GM19328 (cell line): ENCODE measurements around the gene TMEM9B.
"Not testable (repeated sequence)": the region's sequence is repeated elsewhere in the genome, so short reads cannot be mapped to it uniquely, and the experiment has no call there.

ENCODE experiments used
- ATAC-seq: cut with Tn5 transposase; IDR thresholded peaks from one replicate; pipeline ENCODE4 v1.9.1; 2021; ENCODE audit warnings: mild to moderate bottlenecking, moderate library complexity; ENCODE audit not compliant: unreplicated experiment

TMEM9B gene

DNA sequence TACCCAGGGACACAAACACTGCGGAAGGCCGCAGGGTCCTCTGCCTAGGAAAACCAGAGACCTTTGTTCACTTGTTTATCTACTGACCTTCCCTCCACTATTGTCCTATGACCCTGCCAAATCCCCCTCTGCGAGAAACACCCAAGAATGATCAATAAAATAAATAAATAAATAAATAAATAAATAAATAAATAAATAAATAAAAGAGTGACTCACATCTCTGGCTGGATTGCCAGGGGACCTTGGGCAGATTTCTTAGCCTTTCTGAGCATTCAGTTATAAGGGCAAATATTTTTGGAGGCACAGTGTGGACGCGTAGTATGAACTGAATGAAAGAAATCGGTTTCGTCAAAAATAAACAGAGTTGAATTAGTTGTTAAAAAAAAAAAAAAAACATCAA, 15.1 kb upstream of the TMEM9B start:
- not testable (repeated sequence) for ATAC-seq

DNA sequence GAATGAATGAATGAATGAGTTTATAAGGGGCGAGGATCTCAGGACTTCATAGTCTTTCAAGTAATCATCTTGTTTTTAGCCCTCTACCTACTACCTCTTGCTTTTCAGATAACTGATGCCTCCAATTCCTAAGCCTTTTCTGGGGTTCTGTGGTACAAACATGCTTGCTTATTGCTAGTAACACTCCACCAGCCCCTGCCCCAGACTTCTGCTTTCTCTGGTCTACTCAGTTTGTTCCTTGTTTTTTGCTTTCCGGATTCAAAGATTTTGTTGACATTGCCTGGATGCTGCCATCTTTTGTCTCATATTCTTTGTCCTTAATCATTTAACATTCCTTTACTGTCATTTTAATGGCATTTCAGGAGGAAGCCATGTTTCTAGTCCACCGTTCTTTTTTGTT, 8.9 kb upstream of the TMEM9B start:
- no peak for ATAC-seq

DNA sequence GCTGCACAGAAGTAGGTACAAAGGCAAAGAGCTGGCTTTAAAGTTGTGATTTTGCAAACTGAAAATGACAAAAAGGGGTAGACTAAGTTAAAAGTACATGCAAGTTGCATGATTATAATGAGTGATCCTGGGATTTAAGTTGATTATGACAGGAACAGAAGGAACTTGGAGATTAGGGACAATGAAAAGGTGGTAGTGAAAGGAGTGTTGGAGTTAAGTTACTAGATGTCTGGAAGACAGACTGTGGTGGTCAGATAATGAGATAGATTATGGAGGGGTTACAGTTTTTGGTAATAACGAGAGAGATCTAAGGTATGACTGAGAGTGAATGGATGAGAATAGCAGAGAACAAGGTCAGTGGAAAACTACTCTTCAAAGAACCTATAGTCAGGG, 7.7 kb upstream of the TMEM9B start:
- ATAC-seq, result no peak

DNA sequence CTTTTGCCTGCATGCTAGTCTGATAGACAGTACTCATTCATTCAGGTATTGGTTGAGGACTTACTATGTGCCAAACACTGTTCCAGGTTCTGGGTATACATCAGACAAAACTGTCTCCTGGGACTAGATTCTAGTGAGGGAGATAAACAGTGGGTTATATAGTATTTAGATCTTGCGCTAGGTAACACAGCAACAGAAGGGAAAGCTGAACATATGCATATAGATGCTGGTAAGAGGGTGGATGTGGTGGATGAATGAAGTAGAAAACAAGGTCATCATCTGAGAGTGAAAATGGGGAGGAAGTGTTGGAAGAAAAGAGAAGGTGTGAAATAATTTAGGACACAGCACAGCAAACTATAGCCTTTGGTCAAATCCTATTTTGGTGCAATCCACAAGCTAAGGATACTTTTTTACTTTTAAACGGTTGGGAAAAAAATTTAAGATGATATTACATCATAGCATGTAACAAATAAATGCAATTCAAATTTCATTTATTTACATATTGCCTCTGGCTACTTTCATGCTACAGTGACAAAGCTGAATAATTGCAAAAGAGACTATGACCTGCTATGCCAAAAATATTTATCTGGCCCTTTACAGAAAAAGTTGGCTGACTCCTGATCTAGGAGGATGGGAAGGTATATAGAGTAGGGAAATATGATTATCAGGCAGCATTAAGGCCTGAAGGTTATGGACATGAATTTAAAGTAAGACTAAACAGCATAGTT, 7.1 kb upstream of the TMEM9B start:
- no peak for ATAC-seq

GRCh38 chr11:8967184-8967583, 2.9 kb upstream of the TMEM9B start:
- no peak for ATAC-seq

DNA sequence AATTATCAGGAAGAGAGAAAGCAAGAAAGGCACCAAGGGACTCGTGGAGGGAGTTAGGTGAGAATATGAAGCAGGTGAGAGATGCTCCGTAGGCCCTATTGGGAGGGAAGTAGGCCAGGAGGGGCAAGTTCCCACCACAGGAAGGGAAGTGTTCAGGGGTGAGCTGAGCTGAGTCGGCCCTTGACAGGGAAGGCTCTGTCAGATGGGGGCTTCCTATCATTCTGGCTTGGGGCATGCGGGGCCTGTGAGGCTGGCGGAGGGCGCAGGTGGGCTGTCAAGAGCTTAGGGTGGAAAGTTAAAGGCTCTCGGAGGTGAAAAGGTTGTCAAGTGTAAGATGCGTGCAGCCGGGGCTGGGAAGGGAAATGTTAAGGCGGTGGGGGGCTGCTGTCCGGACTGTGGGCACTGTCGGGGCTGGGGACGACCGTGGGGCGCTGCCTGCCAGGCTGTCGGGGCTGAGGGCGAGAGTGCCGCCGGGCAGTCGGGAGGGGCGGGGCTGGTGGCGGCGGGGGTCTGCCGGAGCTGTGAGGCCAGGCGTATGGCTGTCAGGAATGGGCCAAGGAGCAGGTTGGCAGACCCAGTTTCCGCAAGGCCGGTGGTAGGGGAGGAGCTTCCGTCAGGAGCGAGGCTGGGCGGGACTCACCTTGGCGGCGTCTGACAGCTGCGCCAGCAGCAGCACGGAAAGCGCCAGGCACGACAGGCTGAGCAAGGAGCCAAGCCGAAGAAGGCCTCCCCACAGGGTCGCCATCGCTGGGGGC, 496 bp downstream of the TMEM9B start:
- ATAC-seq, result peak; percentile 68

DNA sequence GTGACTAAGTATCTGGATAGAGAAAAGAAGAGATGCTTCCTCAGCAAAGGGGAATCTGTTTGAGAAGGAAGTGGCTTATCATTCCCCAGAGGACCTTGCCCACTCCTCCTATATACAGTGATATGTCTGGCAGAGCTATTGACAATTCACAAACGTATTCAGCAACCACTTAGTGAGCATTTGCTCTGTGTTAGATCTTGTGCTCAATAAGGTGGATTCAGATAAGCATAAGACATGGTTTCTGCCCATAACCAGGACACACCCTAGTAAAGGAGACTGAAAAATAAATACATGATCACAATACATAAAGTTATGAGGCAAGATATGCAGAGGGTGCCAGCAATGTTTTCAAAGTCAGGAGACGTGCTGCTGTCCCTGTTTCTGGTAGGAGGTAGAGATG, 1.4 kb downstream of the TMEM9B start:
- ATAC-seq, result no peak

DNA sequence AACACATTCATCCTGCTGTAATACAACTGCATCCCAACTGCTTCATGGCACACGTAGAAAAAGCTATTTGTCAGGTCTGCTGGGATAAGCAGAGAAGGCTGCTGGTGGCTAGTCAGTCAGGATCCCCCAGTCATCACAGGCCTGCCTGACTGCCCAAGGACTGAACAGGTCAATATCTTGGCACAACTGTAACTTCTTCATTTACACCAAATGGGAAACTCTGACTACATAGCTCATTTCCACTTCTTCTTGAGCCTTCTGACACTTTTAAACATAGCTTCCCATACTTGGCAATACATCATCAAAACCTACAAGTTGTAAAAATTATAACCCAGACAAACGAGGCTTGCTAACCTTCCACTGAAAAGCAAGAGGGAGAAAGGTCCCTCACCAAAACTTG, 2.8 kb downstream of the TMEM9B start:
- no peak for ATAC-seq

GRCh38 chr11:8959546-8960166, 4.6 kb downstream of the TMEM9B start:
- ATAC-seq, result no peak

DNA sequence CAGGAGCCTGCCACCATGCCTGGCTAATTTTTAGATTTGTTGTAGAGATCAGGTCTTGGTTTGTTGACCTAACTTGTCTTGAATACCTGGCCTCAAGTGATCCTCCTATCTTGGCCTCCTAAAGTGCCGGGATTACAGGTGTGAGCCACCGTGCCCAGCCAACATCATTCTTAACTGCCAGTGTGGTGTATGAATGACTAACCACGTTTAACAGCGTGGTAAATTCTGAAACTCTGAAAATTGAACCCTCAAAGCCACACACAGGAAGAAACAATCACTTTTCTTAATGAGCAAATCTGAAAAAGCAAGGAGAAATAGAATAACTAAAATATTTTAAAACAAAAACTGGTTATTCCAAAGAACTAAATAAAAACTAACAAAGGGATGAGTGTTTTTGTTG, 7.4 kb downstream of the TMEM9B start:
- no peak for ATAC-seq

DNA sequence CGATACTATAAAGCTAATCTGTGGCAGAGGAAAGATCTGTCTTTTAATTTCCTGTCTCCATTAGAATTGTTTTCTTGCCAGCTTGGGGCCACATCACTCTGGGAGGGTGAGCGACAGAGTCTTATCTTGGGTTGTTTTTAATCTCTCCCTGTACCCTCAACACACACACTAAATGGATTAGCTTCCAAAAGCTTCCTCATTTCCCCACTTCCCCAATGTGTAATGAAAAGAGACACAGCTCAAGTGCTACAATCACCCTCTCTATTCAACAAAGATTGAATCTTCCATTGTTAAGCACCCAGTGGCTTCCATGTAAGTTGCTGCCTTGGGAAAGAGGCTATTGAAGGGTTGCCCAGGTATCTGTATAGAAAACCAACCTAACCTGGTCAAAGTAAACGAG, 15.4 kb downstream of the TMEM9B start:
- ATAC-seq, result no peak

GRCh38 chr11:8947230-8947943, 16.9 kb downstream of the TMEM9B start:
- no peak for ATAC-seq

- ATAC-seq, result no peak
Observed at GRCh38 chr11:8942518-8943066, 21.6 kb downstream of the TMEM9B start, which contains the start of gene ASCL3. TSS of gene ASCL3 (minus strand) at chr11:8943016. CDS start at chr11:8938161, 4,855 bp downstream.

- ATAC-seq, result no peak
Observed at GRCh38 chr11:8941341-8942103, 22.7 kb downstream of the TMEM9B start.

DNA sequence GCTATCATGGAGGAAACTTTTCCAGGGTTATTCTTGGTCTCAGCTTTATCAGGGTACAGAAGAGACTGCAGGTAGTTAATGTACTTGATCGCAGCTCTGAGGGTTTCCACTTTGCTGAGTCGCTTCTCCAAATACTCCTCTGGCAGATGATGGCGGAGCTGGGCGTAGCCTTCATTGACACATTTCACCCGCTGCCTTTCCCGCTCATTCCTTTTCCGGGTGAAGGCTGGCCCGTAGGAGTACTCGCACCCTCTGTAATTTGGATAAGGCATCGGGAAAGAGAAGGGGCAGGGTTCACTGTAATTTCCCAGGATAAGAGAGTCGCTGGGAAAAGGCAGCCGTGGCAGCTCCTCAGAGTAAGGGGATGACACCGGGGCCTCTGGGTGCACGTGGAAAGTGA, 26.6 kb downstream of the TMEM9B start:
- no peak for ATAC-seq

GRCh38 chr11:8937159-8937558, 27.1 kb downstream of the TMEM9B start:
- ATAC-seq, result no peak

DNA sequence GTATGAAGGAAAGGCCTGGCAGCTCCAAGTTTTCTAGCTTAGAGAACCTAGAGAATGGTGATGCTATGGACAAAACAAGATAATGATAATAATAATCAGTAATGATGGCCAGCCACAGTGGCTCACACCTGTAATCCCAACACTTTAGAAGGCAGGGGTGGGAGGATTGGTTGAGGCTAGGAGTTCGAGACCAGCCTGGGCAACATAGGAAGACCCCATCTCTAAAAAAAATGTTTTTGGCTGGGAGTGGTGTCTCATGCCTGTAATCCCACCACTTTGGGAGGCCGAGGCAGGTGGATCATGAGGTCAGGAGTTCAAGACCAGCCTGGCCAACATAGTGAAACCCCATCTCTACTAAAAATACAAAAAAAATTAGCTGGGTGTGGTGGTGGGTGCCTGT, 28.5 kb downstream of the TMEM9B start:
- not testable (repeated sequence) for ATAC-seq

- ATAC-seq, result no peak
Observed at GRCh38 chr11:8934742-8935488, 29.3 kb downstream of the TMEM9B start.

GRCh38 chr11:8933931-8934330, 30.3 kb downstream of the TMEM9B start:
- ATAC-seq, result no peak
